Effector CD8-positive, alpha-beta T cell (primary cell): ENCODE measurements around the gene EBLN1.

ENCODE experiments used
- DNase-seq: peaks from one replicate; lab custom pipeline; 2025; lab: John Stamatoyannopoulos, UW
- total RNA-seq, 4 experiments: gene quantifications; one replicate each; lab custom pipeline; 2026; lab: John Stamatoyannopoulos, UW

EBLN1 gene
- total RNA-seq: 0 reads per million in 4 experiments

- no peak for DNase-seq
Measured at GRCh38 chr10:22217842-22218241, at the start of gene EBLN1. Gene EBLN1 (minus strand): TSS chr10:22218015. CDS start chr10:22209983, 8,032 bp downstream.

GRCh38 chr10:22265839-22266537, 48.2 kb upstream of the EBLN1 start:
- no peak for DNase-seq

- DNase-seq: no peak
Measured at GRCh38 chr10:22263106-22263505, 45.3 kb upstream of the EBLN1 start.

- DNase-seq: no peak
Measured at GRCh38 chr10:22259280-22259679, 41.5 kb upstream of the EBLN1 start.

- DNase-seq: no peak
Measured at GRCh38 chr10:22258471-22258870, 40.7 kb upstream of the EBLN1 start.

- DNase-seq: no peak
Measured at GRCh38 chr10:22253580-22253882, 35.7 kb upstream of the EBLN1 start.

GRCh38 chr10:22252801-22253579, 35.2 kb upstream of the EBLN1 start:
- no peak for DNase-seq

GRCh38 chr10:22252224-22252800, 34.5 kb upstream of the EBLN1 start:
- DNase-seq: no peak

- peak; percentile 22 for DNase-seq
Measured at GRCh38 chr10:22251751-22252223, 34.0 kb upstream of the EBLN1 start.

- DNase-seq: no peak
Measured at GRCh38 chr10:22250897-22251660, 33.3 kb upstream of the EBLN1 start.

GRCh38 chr10:22247636-22248035, 29.8 kb upstream of the EBLN1 start:
- DNase-seq: no peak

GRCh38 chr10:22246680-22247391, 29.0 kb upstream of the EBLN1 start:
- no peak for DNase-seq

- no peak for DNase-seq
Measured at GRCh38 chr10:22245567-22245966, 27.8 kb upstream of the EBLN1 start.

GRCh38 chr10:22244855-22245254, 27.0 kb upstream of the EBLN1 start:
- DNase-seq: no peak

GRCh38 chr10:22244001-22244400, 26.2 kb upstream of the EBLN1 start:
- no peak for DNase-seq

- DNase-seq: no peak
Measured at GRCh38 chr10:22243321-22243720, 25.5 kb upstream of the EBLN1 start.

- DNase-seq: no peak
Measured at GRCh38 chr10:22231260-22231659, 13.4 kb upstream of the EBLN1 start.

- DNase-seq: no peak
Measured at GRCh38 chr10:22230158-22230833, 12.5 kb upstream of the EBLN1 start.

GRCh38 chr10:22229802-22230157, 12.0 kb upstream of the EBLN1 start:
- no peak for DNase-seq

- peak; percentile 76 for DNase-seq
Measured at GRCh38 chr10:22228943-22229801, 11.4 kb upstream of the EBLN1 start.
